K562 (cell line): ENCODE data around the gene NUP62. TPM values are rescaled to one million over a fixed set of nuclear protein-coding genes. Genes with fewer than 3 reads are reported as not detected.
A peak's percentile ranks its signal among the peaks of the same experiment; 100 is the strongest.

Source experiments
- ARHGAP35 ChIP-seq: fragments of 450-650 bp; IDR thresholded peaks from 2 replicates; pipeline ENCODE4 v1.6.1; 2018; ENCODE audit not compliant: partially characterized antibody
- ARID1B ChIP-seq: fragments of 450-650 bp; IDR thresholded peaks from 2 replicates; pipeline ENCODE4 v1.6.1; 2016; ENCODE audit warnings: antibody characterized with exemption, mild to moderate bottlenecking, inconsistent platforms
- CBFA2T2 ChIP-seq: fragments of 450-650 bp; conservative IDR thresholded peaks from 2 replicates; pipeline ENCODE4 v1.6.1; 2017; ENCODE audit warnings: mild to moderate bottlenecking
- CEBPG ChIP-seq, 3 experiments: fragments of 200-800 bp in 1 of 3; sonication (Bioruptor generic) in 1 of 3; sonication (generic) in 1 of 3; formaldehyde crosslinking in 1 of 3; IDR thresholded peaks in 2 of 3; conservative IDR thresholded peaks in 1 of 3; 2 replicates each; pipeline versions ENCODE4 v1.6.1 to v1.8.0; 2016 to 2022; ENCODE audit warnings: missing compliant biosample characterization in 2 of 3, missing genetic modification characterization in 2 of 3, mild to moderate bottlenecking in 1 of 3, missing genetic modification reagents in 1 of 3
- CREB1 ChIP-seq, 2 experiments: sonication (generic) in 1 of 2; formaldehyde crosslinking in 1 of 2; IDR thresholded peaks; 2 replicates each; pipeline versions ENCODE4 v1.6.1 to v1.8.0; 2012 to 2022; ENCODE audit warnings: inconsistent platforms in 1 of 2, mild to moderate bottlenecking in 1 of 2, missing genetic modification reagents in 1 of 2, moderate library complexity in 1 of 2
- CREM ChIP-seq: IDR thresholded peaks from 2 replicates; pipeline ENCODE4 v1.6.1; 2014; ENCODE audit warnings: antibody characterized with exemption, low read depth
- ETS2 ChIP-seq: IDR thresholded peaks from 2 replicates; pipeline ENCODE4 v1.6.1; 2016; ENCODE audit warnings: borderline replicate concordance, missing genetic modification characterization, mild to moderate bottlenecking, moderate library complexity, missing compliant biosample characterization; ENCODE audit not compliant: poor library complexity, severe bottlenecking
- HNRNPL ChIP-seq: fragments of 200-400 bp; formaldehyde crosslinking; IDR thresholded peaks from 2 replicates; pipeline ENCODE4 v1.6.1; 2017; ENCODE audit warnings: low read depth, mild to moderate bottlenecking, low read length
- LARP7 ChIP-seq: fragments of 450-650 bp; IDR thresholded peaks from 2 replicates; pipeline ENCODE4 v1.6.1; 2016
- MIER1 ChIP-seq: fragments of 450-650 bp; IDR thresholded peaks from 2 replicates; pipeline ENCODE4 v1.6.1; 2016; ENCODE audit warnings: antibody characterized with exemption, mild to moderate bottlenecking, low read depth
- SMARCB1 ChIP-seq: IDR thresholded peaks from 2 replicates; pipeline ENCODE4 v1.6.1; 2011; ENCODE audit warnings: improper control_type of control experiment, low read depth; ENCODE audit not compliant: insufficient read length
- TBL1XR1 ChIP-seq, 2 experiments: IDR thresholded peaks; 2 replicates each; pipeline ENCODE4 v1.6.1; 2012; ENCODE audit warnings: improper control_type of control experiment in 2 of 2, low read length in 2 of 2, mild to moderate bottlenecking in 1 of 2
- ZBTB26 ChIP-seq: fragments of 450-650 bp; formaldehyde crosslinking; IDR thresholded peaks from 2 replicates; pipeline ENCODE4 v1.4.0; 2022; ENCODE audit warnings: missing genetic modification characterization
- ZNF507 ChIP-seq: conservative IDR thresholded peaks from 2 replicates; pipeline ENCODE4 v1.6.1; 2017; ENCODE audit warnings: missing genetic modification characterization, missing compliant biosample characterization
- polyA plus RNA-seq, 8 experiments: library from polyadenylated mRNA; depleted of rRNA in 4 of 8; stranded (reverse) in 5 of 8; unstranded in 3 of 8; fragments of >200 nt; fragmentation: Nextera tagmentation in 2 of 8; fragmentation: Illumina TruSeq in 1 of 8; extraction: Ambion mirVana in 2 of 8; extraction: Trizol in 1 of 8; gene quantifications; 2 replicates each; pipeline versions ENCODE4 v1.2.1 to v1.2.3, GENCODE V29; 2011 to 2014; ENCODE audit warnings: inconsistent platforms in 1 of 8, missing spikeins in 1 of 8
- total RNA-seq, 7 experiments: library from RNA; depleted of rRNA in 6 of 7; stranded (reverse); fragments of >200 nt in 6 of 7; fragmentation: Illumina TruSeq in 2 of 7; extraction: Trizol in 2 of 7; gene quantifications; 2 replicates each; pipeline versions ENCODE4 v1.2.1 to v1.2.3, GENCODE V29; 2011 to 2021; ENCODE audit warnings: low replicate concordance in 1 of 7

NUP62 gene
- total and polyA plus RNA-seq, 9 of the 15 experiments (the other 6 are each of a cell fraction or from before 2014, with no cell fraction given) = 16.9 to 109 (median 66.0) TPM

- TF ChIP-seq ZBTB26 (CRISPR knock-in tag) = no peak
- peak; percentile 46 for TF ChIP-seq CREM
- TF ChIP-seq TBL1XR1 (IDR thresholded peaks at IDR 0.05; ENCODE audit: low read length in 2 of 2) = no peak
- TF ChIP-seq MIER1 = no peak
- no peak for TF ChIP-seq ZNF507
- no peak for TF ChIP-seq ARHGAP35
- TF ChIP-seq CREB1 (IDR thresholded peaks at IDR 0.05) = no peak
- no peak for TF ChIP-seq CREB1 (CRISPR knock-in tag; IDR thresholded peaks at IDR 0.05)
- TF ChIP-seq HNRNPL = no peak
- TF ChIP-seq CEBPG (CRISPR knock-in tag; IDR thresholded peaks at IDR 0.05) = peak; percentile 7; the same call in 1 of the 2 replicates
- TF ChIP-seq CEBPG (tag; conservative IDR thresholded peaks at IDR 0.05 in 1 of 2, IDR thresholded peaks at IDR 0.05 in 1 of 2) = no peak
- TF ChIP-seq CBFA2T2 = no peak
- no peak for TF ChIP-seq ETS2 (tag)
- no peak for TF ChIP-seq SMARCB1
- no peak for TF ChIP-seq LARP7
- no peak for TF ChIP-seq ARID1B
These were observed 49.9 kb downstream of the NUP62 start (continued) for GRCh38 chr19:49879243-49879963.
